SW480 (cell line): ENCODE data around the gene NCAN.
"Not testable (repeated sequence)": the region's sequence is repeated elsewhere in the genome, so short reads cannot be mapped to it uniquely, and the experiment has no call there.

Experiments
- DNase-seq: peaks from one replicate; pipeline ENCODE4 v3.0.0-alpha.2; 2016; ENCODE audit warnings: low spot score

The NCAN gene

DNA sequence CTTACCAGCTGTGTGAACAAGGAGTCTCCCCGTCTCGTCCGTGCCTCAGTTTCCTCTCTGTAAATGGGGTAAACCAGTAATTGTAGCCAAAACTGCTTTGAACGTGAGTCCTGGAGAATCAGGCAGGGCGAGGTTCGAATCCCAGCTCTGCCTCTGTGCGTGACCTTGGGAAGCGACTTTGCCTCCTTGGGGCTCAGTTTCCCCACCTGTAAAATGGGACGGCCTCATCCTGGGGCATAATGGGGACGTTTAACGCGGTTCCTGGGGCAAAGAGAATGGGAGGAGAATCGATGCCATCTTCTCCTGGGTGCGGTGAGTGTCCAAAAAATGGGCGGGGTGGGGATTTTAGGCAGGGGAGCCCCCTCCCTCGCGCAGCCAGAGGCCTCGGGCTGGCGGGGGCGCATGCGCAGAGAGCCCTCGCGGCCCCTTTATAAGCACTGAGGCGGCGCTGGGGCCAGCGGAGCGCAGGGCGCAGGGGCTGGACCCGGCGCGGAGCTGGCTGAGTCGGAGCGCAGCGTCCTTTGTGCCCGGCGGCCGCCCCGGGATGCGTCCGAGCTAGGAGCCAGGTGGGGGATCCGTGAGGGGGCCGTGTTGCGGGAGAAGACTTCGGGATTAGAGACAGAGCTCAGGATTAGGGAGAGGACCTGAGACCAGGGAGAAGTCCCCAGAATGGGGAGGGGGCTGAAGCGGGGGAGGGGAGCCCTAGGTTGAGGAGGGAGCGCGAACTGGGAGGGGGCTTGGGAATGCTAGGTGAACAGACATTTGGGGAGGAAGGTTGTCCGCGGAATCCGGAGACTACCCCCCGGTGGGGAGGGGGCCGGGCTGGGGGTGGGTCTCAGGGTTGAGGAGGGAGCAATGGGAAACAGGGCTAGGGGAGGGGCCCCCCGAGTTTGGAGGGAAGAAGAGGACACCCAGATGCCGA lies at the start of gene NCAN:
Gene NCAN, plus strand, starts transcription at position 460 of the 922 bp plus-strand sequence. CDS start 4,996 bp downstream, outside the sequence.
- no peak for DNase-seq

DNA sequence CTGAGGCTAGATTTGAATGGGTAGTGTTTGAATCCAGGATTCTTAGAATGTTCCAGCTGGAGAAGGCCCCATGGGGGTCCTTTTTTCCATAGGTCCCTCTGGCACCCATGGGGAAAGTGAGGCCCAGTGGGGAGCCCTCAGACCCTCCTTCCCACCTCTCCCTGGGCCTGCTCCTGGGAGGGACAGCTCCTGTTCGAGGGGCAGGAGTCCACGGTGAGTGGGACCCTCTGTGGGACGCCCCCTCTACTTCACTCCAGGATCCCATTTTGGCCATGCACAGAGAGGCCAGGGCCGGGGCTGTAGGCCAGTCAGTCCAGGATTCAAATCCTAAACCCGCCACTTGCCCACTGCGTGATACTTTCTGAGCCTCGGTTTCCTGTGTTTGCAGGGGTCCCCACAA lies 49.3 kb upstream of the NCAN start:
- no peak for DNase-seq

DNA sequence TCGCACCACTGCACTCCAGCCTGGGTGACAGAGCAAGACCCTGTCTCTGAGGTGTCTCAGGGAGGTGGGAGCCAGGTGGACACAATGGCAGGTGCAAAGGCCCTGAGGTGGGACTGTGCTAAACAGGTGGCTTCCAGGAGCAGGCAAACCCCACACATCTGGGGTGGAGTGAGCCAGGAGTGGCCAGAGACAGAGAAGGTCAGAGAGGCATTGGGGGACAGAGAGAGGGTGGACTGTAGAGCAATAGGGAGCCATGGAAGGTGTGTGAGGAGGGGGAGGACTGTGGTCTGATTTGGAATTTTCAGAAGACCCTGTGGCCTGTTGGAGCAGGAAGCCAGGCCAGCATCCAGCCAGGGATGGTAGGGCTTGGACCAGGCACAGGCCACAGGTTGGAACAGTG lies 46.4 kb upstream of the NCAN start:
- no peak for DNase-seq

DNA sequence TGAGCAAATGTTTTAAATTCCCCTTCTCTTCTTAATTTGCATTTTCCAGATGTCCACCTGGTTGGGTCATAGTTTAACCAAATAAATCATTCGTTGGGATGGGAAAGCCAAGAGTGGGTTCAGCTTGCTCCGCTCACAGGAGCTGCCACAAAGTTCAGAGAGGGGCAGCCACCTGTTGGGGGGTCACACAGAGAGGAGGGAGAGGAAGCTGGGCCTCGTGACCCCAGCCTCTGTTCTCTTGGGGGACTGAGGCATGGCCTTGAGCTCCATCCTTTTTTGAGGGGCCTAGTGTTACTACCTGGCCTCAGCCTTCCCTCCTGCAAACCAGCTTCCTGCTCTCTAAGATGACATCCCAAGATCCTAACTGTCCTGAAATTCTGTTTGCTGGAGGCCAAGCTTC lies 44.1 kb upstream of the NCAN start:
- DNase-seq, result no peak

DNA sequence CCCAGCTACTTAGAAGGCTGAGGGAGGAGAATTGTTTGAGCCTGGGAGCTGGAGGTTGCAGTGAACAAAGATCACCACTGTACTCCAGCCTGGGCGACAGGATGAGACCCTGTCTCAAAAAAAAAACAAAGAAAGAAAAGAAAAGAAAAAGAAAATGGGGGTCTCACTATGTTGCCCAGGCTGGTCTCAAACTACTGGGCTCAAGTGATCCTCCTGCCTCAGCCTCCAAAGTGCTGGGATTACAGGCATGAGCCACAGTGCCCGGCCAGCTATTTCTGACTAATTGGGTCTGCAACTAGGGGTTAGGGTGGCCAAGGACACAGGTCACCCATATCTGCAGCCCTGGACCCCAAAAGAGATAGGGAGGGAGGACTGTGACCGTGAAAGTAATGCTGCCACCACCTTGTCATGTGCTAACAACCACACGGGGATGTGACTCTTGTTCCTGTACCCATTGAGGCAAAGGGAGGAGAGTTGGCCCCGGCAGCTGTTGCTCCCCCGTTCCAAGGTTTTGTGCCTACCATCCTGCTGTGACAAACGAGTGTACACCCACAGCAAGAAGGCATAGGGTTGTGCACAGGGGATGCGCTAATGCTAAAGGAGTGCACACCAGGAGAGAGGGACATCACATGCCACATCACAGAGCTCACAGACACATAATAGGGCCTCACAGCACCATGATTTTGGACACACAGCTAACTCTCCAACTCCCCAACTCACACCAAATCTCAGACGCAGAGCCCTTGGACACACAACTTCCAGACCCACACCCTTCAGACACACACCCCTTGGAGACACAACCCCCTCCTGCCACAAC lies 42.3 kb upstream of the NCAN start:
- DNase-seq, result no peak

DNA sequence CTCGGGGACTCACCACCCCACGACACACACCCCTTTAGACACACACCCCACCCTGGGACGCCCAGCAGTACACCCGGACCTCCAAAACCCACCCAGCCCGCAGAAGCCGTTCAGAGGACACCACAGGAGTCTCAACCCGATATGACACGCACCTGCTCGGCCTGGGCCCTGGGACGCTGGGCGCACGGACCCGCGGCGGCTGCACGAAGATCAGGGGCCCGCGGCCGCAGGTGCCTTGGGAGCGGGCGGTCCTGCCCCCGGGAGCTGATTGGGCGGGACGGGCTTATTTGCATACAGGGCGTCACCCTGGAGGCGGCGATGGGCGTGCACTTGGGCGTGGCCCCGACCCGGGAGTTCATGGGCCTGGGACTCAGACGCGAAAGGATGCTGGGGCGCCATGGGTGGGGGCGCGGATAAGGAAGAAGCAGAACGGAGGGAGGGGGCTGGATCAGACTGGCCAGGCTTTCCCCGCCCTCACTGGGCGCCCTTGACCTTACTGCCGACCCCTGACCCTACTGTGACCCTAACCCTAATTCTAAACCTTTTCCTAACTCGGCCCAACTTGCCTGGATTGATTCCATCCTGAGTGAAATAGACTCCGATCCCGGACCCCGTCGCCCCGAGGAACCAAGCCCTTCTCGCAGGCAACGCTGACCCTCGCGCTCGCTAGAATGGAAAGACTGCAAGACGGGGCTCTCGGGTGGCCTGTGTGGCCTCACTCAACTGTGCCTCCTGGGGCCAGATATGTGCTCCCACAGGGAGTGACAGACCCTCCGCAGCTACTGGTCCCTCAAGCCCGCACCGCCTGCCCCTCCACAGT lies 41.5 kb upstream of the NCAN start, which contains the start of gene MEF2B:
Gene MEF2B, minus strand, starts transcription at position 211 of the 820 bp plus-strand sequence. CDS start 19,528 bp downstream, outside the sequence.
- DNase-seq, result peak; percentile 87

DNA sequence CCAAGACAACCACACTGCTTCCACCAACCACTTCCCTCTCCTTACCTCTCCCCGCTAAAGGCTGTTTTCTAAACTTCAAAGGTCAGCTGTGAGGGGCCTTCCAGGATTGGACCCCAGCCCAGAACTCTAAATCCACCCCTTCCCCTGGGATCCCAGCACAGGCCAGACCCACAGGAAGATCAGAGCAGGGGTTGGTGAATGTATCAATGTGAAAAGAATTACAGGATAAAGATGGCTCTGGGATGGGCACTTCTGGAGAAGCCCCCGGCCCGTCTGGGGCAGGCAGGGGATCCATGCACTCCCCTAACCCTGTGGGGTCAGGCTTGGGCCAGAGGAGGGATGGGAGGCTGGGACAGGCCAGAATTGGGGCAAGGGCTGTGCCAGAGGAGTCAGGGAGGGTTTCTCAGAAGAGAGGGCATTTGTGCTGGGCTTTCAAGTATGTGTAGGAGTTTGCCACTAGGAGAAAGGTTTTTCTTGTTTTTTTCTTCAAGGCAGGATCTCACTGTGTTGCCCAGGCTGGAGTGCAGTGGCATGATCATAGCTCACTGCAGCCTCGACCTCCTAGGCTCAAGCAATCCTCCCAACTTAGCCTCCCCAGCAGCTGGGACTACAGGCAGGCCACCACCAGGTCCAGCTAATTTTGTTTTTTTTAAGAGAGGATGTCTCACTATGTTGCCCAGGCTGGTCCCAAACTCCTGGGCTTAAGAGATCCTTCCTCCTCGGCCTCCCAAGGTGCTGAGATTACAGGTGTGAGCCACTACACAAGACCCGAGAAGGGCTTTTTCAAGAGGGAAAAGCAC lies 40.7 kb upstream of the NCAN start:
- no peak for DNase-seq

DNA sequence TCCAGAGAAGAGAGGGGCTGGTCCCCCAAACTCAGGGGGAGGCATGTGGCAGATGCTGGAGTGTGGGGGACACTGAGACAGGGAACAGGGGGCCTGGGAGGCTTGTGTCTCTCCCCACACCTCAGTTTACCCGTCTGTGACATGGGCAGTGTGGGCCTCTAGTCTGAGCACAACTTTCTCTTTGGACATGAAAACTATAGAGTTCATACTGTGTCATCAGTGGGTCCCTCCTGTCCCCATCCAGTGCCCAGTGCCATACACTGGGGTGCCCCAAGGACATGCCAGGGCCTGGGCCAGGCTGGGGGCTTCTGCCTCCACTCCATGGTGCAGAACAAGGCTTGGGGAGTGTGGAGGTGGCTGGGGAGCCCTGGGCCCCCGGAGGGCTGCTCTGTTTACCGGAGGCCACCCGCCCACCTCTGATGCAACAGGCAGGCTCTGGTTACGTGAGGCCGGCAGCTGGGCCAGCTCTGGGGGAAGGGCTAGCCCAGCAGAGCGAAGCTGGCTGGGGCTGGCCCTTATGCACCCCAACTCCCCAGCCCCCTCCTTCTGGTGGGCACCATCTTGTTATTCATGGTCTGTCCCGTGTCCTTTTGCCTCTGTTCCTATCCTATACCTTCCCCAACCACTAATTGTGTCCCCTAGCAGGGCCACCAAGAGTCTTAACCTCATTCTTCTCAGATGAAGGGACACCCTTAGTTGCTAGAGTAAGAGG lies 39.8 kb upstream of the NCAN start:
- peak; percentile 68 for DNase-seq

DNA sequence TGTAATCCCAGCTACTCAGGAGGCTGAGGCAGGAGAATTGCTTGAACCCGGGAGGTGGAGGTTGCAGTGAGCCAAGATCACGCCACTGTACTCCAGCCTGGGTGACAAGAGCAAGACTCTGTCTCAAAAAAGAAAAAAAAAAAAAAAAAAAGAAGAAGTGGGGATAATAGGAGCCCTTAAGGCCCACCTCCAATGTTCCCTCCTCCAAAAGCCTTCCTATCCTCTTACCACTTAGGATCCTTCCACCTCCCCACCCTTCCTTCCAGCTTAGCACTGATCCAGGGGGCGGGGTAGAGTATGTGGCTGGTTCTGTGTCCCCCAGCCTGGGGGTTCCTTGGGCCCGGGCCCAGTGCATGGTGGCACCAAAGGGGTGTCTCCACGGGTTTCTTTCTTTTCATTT lies 38.5 kb upstream of the NCAN start:
- not testable (repeated sequence) for DNase-seq

DNA sequence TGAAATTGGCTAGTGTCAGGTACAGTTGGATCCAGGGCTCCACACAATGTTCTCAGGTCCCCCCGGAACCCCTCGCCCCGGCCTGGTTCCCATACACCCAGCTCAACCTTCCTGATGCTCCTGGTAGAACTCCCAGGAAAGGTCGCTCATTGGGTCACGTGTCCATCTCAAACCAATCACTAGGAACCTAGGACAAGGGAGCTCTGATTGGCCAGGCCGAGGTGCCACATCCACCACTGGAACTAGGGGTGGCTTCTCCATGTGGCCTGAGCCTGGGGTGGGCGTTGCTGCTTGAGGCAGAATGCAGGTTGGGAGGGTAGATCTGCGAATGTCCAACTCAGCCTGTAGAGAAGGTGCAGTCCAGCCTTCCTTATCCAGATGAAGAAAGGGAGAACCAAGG lies 34.8 kb upstream of the NCAN start:
- no peak for DNase-seq

DNA sequence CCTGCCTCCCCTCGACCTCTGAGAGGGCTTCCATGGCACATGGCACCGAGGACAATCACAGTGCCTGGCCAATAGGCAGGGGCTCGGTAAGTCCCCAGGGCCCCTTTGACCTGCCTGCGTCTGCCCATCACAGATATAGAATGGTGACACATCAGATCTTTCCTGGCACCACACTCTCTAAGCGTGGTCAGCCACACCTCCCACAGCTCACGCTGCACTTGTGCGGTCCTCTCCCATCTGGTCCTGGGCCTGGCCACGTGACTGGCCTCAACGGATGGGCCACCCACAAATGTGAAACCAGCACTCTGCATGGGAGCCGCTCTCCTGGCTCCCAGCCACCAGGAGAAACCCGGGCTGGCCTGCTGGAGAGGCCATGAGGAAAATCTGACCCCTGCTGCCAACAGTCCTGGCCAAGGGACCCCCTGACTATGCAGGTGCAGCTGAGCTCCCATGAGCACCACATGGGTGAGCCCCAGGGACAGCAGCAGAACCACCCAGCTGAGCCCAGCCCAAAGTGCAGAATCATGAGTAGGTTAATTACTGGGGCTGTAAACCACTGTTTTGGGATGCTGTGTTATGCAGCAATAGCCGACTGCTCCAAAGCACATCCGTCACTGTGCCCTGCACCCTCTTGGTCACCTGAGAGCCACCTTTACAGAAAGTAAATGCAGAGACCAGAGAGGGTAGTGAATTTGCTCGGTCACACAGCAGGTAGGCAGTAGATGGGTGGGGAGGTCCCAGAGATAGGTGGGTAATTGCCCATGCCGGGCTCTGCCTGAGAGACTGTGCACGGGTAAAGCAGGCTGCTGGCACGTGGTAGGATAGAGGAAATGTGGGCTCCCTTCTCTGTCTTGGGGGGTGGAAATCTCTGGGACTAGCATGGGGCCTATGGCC lies 32.0 kb upstream of the NCAN start:
- DNase-seq, result peak; percentile 72

DNA sequence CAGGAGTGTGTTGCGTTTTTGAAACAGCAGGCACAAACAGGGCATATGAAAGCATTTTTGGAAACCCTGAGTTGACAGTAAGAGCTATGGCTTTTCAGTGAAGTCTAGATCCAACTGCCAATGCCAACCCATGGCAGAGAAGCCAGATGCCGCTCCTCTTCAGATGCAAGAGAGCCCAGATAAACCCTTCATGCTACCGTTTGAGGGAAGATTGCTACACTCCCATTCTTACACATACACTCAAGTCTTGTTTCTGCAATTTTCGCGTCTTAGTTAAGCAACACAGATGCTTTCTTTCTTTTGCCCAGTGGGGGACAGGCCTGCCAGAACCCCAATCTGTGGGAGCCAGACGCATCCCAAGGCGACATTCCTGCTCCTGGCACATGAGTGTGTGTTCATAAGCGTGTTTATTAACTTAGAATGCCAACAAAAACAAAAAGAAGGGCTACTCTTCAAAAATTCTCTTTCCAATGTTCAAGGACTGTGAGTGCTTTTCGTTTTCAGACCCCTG lies 30.2 kb upstream of the NCAN start:
- DNase-seq, result no peak

DNA sequence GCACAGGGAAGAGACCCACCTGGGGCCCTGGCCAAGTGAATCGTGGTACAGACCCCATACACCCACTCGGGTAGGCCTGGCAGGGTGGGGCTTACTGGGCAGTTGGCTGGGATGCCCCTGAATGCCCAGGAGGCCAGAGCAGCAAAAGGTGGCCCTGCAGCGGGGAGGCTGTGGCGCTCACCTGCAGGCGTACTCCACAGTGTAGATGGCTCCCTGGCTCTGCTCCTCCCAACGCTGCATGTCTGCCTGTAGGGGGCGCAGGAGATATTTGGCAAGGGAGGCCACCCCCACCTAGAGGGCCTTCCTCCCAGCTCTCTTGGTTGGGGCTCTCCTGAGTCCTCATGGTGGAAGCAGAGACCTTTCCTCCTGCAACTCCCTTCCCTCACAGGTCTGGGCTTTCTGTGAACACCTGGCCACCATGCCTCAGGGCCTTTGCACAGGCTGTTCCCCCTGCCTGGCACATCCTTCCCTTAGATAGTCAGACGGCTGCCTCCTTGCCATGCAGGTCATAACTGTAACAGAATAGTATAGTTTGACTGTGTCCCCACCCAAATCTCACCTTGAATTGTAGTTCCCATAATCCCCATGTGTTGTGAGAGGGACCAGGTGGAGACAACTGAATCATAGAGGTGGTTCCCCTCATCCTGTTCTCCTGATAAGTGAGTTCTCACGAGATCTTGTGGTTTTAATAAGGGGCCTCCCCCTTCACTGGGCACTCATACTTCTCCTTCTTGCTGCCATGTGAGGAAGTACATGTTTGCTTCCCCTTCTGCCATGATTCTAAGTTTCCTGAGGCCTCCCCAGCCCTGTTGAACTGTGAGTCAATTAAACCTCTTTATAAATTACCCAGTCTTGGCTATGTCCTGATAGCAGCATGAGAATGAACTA lies 25.7 kb upstream of the NCAN start:
- peak; percentile 54 for DNase-seq

DNA sequence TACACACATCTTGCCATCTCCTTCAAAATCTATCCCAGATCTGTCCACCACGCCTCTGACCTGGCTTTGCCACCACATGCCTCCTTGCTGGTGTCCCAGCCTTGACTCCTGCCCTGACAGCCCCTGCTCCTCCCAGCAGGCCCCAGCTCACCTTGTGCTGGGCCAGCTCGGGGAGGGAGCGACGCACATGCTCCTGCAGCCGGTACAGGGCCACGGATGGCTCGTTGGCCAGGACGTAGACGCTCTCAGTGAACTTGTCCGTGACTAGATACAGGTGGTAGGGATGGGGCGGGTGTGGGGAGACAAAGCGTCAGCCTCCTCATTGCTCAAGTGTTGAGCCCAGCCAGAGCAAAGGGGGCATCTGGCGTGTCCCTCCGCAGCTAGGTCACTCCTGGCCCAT lies 25.0 kb upstream of the NCAN start:
- no peak for DNase-seq

DNA sequence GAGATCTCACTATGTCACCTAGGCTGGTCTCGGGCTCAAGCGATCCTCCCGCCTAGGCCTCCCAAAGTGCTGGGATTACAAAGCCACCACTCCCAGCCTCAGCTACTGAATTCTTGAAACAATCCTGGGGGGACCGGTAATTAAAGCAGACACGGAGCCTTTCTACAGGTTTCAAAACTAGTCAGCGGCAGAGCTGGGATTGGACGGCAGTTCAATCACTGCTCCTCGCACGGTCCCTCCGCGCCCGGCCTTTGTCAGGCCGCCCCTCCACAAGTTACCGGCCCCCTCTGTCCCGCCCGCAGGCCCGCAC lies 20.0 kb upstream of the NCAN start:
- DNase-seq, result no peak

DNA sequence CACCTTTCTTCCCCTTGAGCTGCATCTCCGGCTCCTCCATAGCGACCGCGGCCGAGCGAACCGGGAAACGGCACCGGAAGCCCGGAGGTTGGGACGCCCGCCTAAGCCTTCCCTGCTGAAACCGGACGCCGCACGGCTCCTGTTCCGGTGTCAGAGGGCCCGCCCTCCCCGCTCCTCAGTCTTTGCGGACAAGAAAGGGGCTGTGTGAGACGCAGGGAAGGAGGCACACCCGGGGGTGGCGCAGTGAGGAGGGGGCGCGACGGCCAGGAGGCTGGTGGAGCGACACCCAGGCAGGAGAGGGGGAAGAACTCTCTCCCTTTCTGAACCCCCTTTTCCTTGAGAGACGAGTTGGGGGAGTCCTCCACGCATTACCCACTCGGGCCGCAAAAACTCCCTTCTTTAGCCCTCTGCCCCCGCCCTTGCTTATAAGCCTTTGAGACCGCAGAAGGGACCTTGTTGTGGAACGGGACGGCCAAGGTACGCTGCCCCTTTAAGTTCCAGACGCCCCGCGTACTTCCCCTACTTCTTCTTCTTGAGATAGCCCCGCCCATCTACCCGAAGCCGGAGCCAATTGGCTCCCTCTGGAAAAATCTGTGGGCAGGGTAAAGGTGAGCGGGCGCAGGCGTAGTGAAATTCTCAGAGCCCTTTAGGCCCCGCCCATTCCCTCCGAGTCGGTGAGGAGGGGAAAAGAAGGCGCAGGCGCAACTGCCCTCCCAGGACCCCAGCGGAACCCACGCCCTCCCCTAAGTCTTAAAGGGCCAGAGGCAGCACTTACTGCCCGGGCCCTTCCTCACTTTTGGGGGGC lies 19.5 kb upstream of the NCAN start, which contains the start of the genes BORCS8 and RFXANK:
Gene BORCS8, minus strand, starts transcription at position 75 of the 805 bp plus-strand sequence. Its CDS starts 35 bp downstream, at position 40.
Gene RFXANK, plus strand, starts transcription at position 181 of the 805 bp plus-strand sequence. CDS start 1,689 bp downstream, outside the sequence.
- peak; percentile 99 for DNase-seq

DNA sequence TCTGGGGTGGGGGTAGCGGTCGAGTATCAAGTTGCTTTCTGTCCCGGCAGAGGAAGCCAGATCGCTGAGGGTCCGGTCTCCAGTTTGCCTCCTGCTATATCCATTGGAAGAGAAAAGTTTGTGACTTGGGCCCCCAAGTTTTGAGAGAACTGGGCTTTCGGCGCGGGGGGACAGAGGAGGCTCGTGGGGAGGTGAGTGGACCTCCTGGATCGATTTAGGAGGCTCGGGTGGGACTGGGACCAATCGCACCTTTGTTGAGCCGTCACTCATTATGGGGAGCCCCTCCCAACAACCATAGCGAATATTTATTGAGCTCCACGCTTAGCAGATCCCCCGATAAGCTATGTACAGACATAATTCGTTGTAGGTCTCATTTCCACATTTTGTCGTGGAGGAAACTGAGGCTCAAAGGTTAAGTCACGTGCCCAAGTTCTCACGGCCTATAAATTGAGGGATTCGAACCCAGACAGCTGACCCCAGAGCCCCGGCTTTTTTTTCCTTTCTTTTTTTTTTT lies 18.8 kb upstream of the NCAN start:
- no peak for DNase-seq
